ENCODE results near the gene CIDEC.
A peak's percentile ranks its signal among the peaks of the same experiment; 100 is the strongest.

Gene CIDEC

GRCh38 chr3:9879830-9880549 lies at the start of gene CIDEC:
CIDEC (minus strand) TSS chr3:9880253; CDS start chr3:9878486, 1,767 bp downstream.
- no peak for DNase-seq (ENCODE audit: extremely low read depth in 1 of 2, low read depth in 1 of 2)

GRCh38 chr3:9928158-9928557 lies 48.1 kb upstream of the CIDEC start:
- no peak for DNase-seq (ENCODE audit: extremely low read depth in 1 of 2, low read depth in 1 of 2)

DNA sequence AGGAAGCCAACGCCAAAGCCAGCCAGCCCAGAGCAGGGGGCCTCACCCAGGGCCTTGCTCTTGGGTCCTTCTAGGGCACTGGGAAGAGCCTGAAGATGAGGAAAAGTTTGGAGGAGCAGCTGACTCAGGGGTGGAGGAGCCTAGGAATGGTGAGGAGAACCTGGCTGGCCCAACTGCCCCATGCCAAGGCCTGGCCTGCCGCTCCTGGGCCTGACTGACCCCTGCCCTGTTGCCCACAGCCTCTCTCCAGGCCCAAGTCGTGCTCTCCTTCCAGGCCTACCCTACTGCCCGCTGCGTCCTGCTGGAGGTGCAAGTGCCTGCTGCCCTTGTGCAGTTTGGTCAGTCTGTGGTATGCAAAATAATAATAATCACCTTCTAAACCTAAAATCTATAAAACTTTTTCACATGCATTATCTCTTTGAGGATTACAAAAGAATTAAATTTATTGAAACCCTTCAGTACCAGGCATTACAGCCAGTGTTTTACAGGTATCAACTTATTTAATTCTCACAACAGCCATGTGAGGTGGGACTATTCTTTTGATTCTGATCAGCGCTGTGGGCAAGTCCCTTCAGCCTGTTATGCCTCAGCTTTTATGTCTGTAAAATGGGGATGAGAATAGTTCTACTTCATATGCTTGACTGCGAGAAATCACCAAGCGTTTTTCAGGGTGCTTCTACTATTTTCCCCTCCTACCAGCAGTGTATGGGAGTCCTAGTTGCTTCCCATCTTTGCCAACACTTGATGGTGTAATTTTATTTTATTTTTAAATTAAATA lies 38.4 kb upstream of the CIDEC start:
- no peak for DNase-seq (ENCODE audit: extremely low read depth in 1 of 2, low read depth in 1 of 2)

- no peak for DNase-seq (ENCODE audit: extremely low read depth in 1 of 2, low read depth in 1 of 2)
Observed at GRCh38 chr3:9917820-9918219, 37.8 kb upstream of the CIDEC start.

DNA sequence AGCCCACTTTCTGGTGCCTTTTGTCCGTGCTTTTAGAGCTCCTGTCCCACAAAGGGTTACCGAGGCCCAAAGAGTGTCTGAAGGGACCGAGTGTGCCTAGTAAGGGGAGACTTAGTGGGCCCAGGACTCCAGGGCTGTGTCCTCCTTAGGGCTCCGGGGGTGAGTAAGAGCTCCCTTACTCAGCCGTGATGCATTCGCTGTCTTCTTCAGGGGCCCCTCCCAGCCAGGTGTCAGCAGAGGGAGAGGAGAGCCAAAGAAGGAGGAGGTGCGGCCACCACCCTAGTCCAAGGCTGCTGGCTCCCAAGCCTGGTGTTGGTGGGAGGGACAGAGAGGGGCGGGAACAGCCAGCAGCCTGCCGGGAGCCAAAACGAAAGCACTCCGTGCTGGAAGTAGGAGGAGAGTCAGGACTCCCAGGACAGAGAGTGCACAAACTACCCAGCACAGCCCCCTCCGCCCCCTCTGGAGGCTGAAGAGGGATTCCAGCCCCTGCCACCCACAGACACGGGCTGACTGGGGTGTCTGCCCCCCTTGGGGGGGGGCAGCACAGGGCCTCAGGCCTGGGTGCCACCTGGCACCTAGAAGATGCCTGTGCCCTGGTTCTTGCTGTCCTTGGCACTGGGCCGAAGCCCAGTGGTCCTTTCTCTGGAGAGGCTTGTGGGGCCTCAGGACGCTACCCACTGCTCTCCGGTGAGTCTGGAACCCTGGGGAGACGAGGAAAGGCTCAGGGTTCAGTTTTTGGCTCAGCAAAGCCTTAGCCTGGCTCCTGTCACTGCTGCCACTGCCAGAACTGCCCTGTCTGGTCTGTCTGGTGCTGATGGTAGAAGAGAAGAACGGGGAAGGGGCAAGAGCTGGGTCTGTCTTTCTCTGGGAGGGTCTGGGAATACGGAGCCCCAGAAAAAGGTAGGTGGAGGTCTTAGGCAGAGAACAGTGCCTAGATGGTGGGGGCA lies 37.0 kb upstream of the CIDEC start, which contains the start of gene IL17RC:
TSS of gene IL17RC (plus strand) at position 365 of the 947 bp plus-strand sequence. CDS start at position 583, 218 bp downstream.
- DNase-seq (ENCODE audit: extremely low read depth in 1 of 2, low read depth in 1 of 2), result peak in 1 of 2 donors; percentile 35

DNA sequence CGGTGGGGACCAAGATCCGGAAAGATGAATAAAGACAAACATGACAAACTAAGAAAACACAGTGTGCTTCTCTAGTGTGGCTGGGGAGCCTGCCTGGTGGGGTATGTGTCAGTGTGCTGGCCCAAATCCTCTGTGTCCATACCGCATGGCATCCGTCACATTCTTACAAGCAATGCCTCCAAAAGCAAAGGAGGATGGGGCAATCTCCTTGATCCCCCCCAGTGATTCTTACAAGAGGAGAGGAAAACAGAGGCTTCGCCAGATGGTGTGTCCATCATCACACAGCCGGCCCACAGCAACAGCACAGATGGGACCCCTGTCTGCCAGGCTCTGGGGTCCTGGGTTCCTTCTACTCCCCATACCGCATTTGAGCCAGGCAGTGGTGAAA lies 36.3 kb upstream of the CIDEC start:
- DNase-seq (ENCODE audit: extremely low read depth in 1 of 2, low read depth in 1 of 2), result no peak

GRCh38 chr3:9915254-9916141 lies 35.4 kb upstream of the CIDEC start:
- no peak for DNase-seq (ENCODE audit: extremely low read depth in 1 of 2, low read depth in 1 of 2)

DNA sequence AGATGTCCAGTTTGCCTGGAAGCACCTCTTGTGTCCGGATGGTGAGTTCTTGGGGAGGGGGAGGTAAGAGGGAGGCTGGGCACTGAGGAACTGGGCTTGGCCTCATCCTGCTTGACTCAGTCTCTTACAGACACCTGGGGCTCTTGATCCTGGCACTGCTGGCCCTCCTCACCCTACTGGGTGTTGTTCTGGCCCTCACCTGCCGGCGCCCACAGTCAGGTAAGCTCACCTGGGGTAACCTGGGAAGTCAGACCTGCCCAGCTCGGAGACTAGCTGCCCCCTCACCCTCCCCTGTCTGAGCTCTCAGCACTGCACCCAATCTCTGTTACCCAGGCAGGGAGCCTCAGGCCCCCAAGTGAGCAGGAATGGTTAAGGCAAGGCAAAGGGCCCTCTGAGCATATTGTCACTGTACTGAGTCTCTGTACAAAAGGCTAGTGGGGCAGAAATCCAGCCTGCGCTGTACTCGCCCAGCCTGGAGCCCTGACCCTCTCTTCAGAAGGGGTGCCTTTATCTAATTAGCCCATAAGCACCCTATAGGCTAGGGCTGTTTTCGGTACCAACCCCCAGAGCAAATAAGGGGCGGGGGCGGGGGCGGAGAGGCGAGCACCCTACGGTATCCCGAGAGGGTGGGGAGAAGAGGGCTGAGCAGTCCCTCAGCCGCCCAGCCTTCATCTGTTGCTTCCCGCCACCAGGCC lies 34.7 kb upstream of the CIDEC start:
- no peak for DNase-seq (ENCODE audit: extremely low read depth in 1 of 2, low read depth in 1 of 2)

DNA sequence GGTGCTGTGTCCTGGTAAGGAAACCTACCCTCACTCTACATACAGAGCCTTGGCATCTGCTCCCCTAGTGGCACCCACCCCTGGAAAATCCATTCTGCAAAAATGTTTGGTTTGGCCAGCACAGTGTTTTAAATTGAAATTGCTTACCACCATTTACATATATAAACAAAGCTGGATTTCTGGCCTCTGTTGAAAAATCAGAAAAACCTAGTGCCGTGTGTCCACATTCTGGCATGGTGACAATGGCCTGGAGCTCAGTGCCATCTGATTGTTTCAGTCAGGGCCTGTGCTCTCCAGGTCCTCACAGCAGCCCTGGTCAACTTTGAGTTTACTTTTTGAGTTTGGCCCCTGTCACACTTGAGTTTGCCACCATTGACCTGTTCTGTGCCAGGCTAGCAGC lies 34.0 kb upstream of the CIDEC start:
- no peak for DNase-seq (ENCODE audit: extremely low read depth in 1 of 2, low read depth in 1 of 2)

GRCh38 chr3:9913601-9914000 lies 33.5 kb upstream of the CIDEC start:
- DNase-seq (ENCODE audit: extremely low read depth in 1 of 2, low read depth in 1 of 2), result no peak

DNA sequence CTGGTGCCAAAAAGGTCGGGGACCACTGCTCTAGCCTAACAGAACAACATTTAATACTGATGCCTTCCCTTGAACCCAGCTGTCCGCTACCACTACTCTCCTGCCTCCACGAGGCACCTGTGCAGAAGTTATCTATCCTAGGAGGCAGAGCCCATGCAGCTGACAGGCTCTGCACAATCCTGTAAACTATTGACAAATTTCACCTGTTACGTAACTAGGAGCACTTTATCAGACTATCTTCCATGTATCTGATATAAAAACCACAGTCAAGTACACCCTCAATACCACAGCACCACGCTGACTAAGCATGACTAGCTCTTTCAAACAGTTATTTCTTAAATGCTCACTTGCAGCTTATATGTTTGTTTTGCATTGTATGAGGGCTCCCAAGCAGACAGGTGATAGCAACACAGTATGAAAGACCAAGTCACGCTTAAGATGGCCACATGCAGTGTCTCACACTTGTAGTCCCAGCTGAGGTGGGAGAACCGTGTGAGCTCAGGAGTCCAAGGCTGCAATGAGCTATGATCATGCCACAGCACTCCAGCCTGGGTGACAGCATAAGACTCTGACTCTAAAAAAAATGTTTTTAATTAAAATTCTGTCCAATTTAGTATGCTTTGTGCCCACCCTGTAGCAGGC lies 32.4 kb upstream of the CIDEC start:
- peak in 1 of 2 donors; percentile 32 for DNase-seq (ENCODE audit: extremely low read depth in 1 of 2, low read depth in 1 of 2)

DNA sequence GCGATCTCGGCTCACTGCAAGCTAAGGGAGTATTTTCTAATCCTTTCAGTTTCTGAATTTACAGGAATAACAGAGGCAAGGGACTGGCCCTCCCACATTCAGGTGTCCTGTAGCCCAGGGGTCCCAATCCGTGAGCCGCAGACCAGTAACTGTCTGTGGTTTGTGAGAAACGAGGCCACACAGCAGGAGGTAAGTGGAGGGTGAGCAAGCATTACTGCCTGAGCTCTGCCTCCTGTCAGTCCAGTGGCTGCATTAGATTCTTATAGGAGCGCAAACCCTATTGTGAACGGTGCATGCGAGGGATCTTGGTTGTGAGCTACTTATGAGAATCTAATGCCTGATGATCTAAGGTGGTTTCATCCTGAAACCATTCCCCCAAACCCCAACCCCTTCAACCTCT lies 31.8 kb upstream of the CIDEC start:
- no peak for DNase-seq (ENCODE audit: extremely low read depth in 1 of 2, low read depth in 1 of 2)

DNA sequence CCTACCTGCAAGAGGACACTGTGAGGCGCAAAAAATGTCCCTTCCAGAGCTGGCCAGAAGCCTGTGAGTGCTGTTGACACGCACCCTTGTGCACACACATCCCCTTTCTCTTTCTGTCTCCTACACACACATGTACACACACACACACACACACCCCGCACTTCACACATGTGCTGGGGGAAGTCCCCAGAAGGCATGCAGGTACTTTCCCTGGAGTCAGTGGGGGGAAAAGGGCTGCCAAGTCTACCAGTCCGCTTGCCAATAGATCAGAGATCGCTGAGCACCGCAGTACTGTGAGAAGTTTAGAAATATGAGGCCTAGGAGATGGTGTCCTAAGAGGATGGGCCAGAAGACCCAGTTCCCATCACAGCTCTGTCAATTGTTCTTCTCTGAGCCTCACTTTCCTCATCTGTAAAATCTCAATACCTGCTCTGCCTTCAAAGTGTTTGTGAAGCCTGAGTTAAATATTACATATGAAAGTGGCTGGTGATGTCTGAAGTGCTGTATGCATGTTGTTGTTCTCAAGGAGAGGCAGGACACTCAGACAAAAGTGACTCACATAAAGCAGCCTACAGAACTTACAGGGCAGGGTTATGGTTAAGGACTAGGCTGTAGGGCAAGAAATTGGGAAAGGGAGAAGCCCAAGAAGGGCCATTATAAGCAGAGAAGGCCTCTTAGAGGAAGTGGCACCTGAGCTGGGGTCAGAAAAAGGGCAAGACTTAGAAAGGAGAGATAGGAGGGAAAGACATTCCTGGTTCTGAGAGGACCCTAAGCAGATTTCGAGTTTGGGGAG lies 29.4 kb upstream of the CIDEC start:
- DNase-seq (ENCODE audit: extremely low read depth in 1 of 2, low read depth in 1 of 2), result no peak

GRCh38 chr3:9908286-9908685 lies 28.2 kb upstream of the CIDEC start:
- no peak for DNase-seq (ENCODE audit: extremely low read depth in 1 of 2, low read depth in 1 of 2)

GRCh38 chr3:9906480-9906879 lies 26.4 kb upstream of the CIDEC start:
- no peak for DNase-seq (ENCODE audit: extremely low read depth in 1 of 2, low read depth in 1 of 2)

DNA sequence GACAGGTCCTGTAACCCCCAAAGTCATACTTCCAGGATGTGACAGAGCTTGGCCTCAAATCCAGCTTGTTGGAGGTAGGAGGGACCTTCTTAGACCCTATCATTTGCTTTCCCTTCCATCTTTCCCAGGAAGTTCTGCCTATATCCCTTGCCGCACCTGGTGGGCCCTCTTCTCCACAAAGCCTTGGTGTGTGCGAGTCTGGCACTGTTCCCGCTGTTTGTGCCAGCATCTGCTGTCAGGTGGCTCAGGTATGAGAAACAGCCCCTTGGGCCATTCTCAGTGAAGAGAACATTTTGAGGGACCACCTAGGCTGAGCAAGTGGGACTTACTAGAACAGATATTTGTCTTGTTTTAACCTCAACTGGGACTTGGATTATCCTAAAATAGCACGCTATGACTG lies 23.9 kb upstream of the CIDEC start:
- DNase-seq (ENCODE audit: extremely low read depth in 1 of 2, low read depth in 1 of 2), result no peak

- no peak for DNase-seq (ENCODE audit: extremely low read depth in 1 of 2, low read depth in 1 of 2)
Observed at GRCh38 chr3:9903238-9903624, 23.2 kb upstream of the CIDEC start.
